22Rv1 (cell line): ENCODE measurements around the gene GPR132.

ENCODE experiments used
- H3K27ac ChIP-seq: fragments of 450-650 bp; 2 replicates; pipeline ENCODE4 v1.5.1; 2017
- ZFX ChIP-seq: fragments of 450-650 bp; IDR thresholded peaks from 2 replicates; pipeline ENCODE4 v1.6.1; 2017; ENCODE audit warnings: antibody characterized with exemption, borderline replicate concordance
- TF ChIP-seq, protein P1 (sequence below): fragments of 450-650 bp; IDR thresholded peaks from 2 replicates; pipeline ENCODE4 v1.5.1; 2017; ENCODE audit warnings: mild to moderate bottlenecking

The GPR132 gene

DNA sequence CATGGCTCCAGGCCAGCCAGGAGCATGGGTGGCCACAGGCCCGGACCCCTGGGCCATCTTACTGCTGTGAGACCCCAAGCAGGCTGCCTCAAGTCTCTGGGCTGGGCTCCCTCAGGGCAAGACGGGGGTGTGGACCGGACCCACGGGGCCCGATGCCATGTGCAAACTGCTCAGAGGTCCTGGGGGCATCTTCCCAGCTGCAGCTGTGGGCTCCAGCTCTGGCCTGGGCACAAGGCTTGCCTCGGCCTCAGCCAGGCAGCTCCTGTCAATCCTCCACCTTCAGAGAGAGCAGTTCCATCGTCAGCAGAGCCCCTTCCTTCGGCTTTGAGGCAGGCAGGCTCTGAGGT lies 12.4 kb upstream of the GPR132 start:
- TF ChIP-seq, protein P1, sequence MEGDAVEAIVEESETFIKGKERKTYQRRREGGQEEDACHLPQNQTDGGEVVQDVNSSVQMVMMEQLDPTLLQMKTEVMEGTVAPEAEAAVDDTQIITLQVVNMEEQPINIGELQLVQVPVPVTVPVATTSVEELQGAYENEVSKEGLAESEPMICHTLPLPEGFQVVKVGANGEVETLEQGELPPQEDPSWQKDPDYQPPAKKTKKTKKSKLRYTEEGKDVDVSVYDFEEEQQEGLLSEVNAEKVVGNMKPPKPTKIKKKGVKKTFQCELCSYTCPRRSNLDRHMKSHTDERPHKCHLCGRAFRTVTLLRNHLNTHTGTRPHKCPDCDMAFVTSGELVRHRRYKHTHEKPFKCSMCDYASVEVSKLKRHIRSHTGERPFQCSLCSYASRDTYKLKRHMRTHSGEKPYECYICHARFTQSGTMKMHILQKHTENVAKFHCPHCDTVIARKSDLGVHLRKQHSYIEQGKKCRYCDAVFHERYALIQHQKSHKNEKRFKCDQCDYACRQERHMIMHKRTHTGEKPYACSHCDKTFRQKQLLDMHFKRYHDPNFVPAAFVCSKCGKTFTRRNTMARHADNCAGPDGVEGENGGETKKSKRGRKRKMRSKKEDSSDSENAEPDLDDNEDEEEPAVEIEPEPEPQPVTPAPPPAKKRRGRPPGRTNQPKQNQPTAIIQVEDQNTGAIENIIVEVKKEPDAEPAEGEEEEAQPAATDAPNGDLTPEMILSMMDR: no peak
- TF ChIP-seq ZFX: no peak
- no peak overlapping the region for H3K27ac ChIP-seq

DNA sequence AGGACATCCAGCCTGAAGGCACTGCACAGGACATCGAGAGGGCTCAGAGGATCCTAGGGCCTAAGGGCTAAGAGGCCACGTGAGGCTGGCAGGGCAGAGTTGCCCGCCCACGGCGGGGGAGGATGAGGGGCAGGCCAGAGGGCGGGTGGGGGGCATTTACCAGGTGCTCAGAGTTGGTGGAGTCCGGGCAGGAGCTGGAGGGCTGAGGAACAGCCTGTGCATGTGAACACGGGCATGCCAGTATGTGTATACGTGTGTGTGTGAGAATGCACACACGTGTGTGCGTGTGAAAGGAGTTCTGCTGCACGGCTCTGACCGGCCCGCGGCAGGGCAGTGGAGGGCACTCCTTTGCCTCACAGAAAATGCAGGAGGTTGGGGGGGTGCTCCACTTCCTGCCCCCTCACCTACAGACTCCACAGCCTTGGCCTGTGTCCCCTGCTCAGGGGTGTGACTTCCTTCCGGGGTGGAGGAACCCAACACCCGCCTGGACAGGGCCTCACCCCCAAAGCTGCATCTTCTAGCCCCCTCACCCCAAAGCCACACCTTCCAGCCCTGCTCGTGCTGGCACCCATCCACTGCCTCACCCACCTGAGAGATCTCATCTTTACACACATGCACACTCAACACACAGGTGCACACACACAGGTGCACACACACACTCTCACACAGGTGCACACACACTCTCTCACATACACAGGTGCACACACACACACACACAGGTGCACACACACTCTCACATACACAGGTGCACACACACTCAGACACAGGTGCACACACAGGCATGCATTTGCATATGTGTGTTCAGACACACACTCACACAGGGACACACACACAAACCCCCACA lies 11.8 kb upstream of the GPR132 start:
- H3K27ac ChIP-seq: no peak overlapping the region
- TF ChIP-seq, protein P1: no peak
- TF ChIP-seq ZFX: no peak

DNA sequence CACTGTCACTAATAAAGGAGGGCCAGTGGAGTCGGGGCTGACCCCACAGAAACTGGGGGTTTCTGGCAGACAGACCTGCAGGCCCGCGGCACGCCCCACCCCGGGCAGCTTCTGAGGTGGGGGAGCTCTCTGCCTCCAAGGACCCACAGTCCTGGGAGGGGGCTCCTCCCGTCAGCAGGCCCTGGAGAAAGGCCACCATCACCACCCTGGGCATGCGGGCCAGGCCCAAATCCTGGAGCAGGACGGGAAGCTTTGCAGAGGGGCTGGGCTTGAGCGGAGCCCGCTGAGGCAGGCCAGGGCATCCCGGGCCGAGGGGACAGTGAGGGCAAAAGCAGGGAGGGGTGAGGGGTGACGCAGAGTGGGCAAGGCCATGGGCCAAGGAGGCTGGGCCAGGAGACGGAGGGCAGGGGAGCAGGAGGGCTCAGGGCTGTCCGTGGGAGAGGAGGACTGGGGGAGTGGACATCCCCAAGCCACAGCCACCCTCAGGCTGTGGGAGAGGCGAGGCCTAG lies 11.1 kb upstream of the GPR132 start:
- no peak for TF ChIP-seq ZFX
- TF ChIP-seq, protein P1: no peak

DNA sequence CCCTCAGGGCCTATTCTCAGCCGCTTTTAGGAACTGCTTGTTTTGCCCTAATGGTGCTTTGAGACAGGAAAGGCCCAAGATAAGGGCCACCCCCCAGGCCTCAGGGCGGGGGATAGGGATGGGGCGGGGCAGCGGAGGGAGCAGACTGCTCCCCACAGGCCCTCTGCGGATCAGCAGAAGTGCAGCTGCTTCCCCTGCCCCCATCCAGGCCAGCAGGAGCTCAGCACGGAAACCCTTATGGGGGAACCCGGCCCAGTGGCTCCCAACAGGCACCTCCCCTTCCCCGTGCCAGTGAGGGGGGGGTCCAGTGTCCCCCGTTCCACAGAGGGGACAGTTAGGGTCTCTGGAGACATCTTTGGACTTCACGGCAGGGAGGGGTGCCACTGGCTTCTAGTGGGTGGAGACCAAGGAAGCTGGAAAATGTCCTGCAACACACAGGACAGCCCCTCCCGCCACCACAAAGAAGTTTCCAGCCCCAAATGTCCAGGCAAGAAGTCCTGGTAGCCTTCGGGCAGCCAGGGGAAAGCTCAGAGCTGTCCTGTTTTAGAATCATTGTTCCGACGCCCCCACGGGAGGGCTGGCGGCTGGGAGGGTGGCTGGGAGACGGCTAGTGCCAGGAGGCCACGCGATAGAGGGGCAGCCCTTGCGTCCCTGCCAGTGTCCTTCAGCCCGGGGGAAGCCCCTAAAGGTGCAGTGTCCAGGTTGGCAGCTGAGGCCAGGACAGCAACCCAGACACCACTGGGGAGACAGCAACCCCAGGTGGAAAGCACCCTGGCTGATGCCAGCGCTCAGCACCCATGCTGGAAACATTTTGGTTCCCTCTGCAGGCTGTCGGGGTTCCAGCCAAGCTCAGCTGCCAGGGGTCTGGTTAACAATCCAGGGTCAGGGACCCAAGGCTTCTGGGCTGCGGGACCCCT lies 10.4 kb upstream of the GPR132 start:
- no peak overlapping the region for H3K27ac ChIP-seq
- TF ChIP-seq, protein P1: no peak
- no peak for TF ChIP-seq ZFX

More for the DNA sequence above, 11.1 kb upstream of the GPR132 start:
- H3K27ac ChIP-seq: no peak overlapping the region

DNA sequence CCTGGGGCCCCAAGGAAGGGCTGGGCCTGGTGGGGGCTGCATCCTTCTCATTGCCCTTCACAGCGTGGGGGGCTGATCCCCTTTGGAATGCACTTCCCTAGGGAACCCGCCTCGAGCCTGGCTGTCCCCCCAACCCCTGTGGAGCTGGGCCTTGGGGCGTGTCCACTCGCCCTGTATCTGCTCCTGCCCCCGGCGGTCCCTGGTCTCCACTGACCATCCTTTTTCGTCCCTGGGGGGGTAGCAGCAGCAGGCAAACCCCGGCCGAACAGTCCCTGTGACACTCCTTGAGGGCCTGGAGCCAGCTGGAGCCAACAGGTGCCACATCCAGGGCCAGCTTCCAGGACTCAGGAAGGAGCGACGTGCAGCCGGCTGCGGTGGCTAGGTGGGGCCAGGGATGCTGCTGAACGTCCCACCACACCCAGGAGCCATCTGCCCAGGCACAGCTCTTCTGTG lies 9.4 kb upstream of the GPR132 start:
- H3K27ac ChIP-seq: no peak overlapping the region

DNA sequence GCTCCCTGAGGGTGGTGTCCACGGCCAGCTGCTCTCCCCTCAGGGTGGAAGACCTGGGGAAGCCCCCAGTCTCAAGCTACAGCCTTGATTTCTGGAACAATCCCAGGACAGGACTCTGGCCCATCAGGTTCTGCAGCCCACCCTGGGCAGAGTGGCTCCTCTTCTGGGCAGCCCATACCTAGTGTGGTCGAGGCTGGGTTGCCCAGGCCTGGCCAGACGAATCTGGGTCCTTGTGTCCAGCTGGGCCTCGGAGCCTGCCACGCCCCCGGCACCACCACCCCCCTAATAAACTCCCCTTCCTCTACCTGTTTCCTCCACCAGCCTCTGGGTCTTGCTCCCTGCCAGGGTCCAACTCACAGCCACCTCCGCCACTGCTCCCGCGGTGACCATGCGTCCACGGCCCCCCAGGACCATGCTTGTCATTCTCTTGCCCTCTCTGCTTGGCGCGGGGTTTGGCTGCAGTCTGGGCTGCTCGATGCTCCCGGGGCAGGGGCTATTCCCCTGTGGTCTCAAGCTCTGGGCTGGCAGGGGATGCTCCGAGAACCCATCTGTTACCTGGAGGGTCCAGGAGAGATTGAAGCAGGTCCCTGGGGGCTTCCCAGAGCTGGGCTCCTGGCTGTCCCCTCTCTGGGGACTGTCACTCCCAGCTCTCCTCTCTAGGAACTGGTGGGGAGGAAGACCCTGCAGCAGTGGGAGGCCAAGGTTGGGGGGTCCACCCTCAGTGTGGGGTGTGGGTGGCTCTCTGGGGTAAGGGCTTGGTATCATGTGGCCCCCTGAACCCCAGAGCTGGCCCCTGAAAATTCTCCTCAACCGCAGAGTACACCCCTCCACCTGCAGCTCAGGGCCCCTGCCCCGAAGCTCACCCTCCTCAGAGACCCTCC lies 8.7 kb upstream of the GPR132 start:
- H3K27ac ChIP-seq: no peak overlapping the region
- TF ChIP-seq, protein P1: no peak
- no peak for TF ChIP-seq ZFX

More for the DNA sequence above, 9.4 kb upstream of the GPR132 start:
- TF ChIP-seq ZFX: no peak
- TF ChIP-seq, protein P1: no peak
